Activated CD8-positive, alpha-beta memory T cell treated with anti-CD3 and anti-CD28 coated beads, Interleukin-2, amount 50 U/mL, for 48 hours (primary cell): Measurements from ENCODE around the gene PDE4D.

Source experiments
- DNase-seq: peaks from one replicate; pipeline ENCODE4 v3.0.0-alpha.2; 2020

PDE4D gene

GRCh38 chr5:59188419-59189225 lies 704.9 kb downstream of the PDE4D start:
- DNase-seq: peak; percentile 73

GRCh38 chr5:59187857-59188256 lies 705.7 kb downstream of the PDE4D start:
- DNase-seq: no peak

GRCh38 chr5:59186623-59187022 lies 706.9 kb downstream of the PDE4D start:
- no peak for DNase-seq

- no peak for DNase-seq
Measured at GRCh38 chr5:59185757-59186385, 707.7 kb downstream of the PDE4D start.

- no peak for DNase-seq
Measured at GRCh38 chr5:59184769-59185168, 708.8 kb downstream of the PDE4D start.

GRCh38 chr5:59182760-59183159 lies 710.8 kb downstream of the PDE4D start:
- DNase-seq: no peak

GRCh38 chr5:59180515-59180914 lies 713.0 kb downstream of the PDE4D start:
- no peak for DNase-seq

- no peak for DNase-seq
Measured at GRCh38 chr5:59179704-59180103, 713.8 kb downstream of the PDE4D start.

GRCh38 chr5:59178482-59178881 lies 715.0 kb downstream of the PDE4D start:
- DNase-seq: no peak

- DNase-seq: no peak
Measured at GRCh38 chr5:59178071-59178470, 715.5 kb downstream of the PDE4D start.

- no peak for DNase-seq
Measured at GRCh38 chr5:59177644-59178043, 715.9 kb downstream of the PDE4D start.

GRCh38 chr5:59174248-59174844 lies 719.2 kb downstream of the PDE4D start:
- DNase-seq: no peak

GRCh38 chr5:59173578-59173977 lies 719.9 kb downstream of the PDE4D start:
- no peak for DNase-seq

GRCh38 chr5:59171131-59171530 lies 722.4 kb downstream of the PDE4D start:
- no peak for DNase-seq

- no peak for DNase-seq
Measured at GRCh38 chr5:59169768-59170150, 723.8 kb downstream of the PDE4D start.

- no peak for DNase-seq
Measured at GRCh38 chr5:59169081-59169767, 724.3 kb downstream of the PDE4D start.

GRCh38 chr5:59168067-59168466 lies 725.5 kb downstream of the PDE4D start:
- no peak for DNase-seq

- DNase-seq: no peak
Measured at GRCh38 chr5:59164041-59164830, 729.3 kb downstream of the PDE4D start.

GRCh38 chr5:59161221-59162105 lies 732.1 kb downstream of the PDE4D start:
- DNase-seq: no peak

- no peak for DNase-seq
Measured at GRCh38 chr5:59158637-59159391, 734.7 kb downstream of the PDE4D start.

- no peak for DNase-seq
Measured at GRCh38 chr5:59158165-59158564, 735.4 kb downstream of the PDE4D start.
